HG02852 (cell line): Measurements from ENCODE around the gene DNASE1L3.

Experiments
- ATAC-seq: cut with Tn5 transposase; IDR thresholded peaks from one replicate; pipeline ENCODE4 v1.9.1; 2021; ENCODE audit warnings: mild to moderate bottlenecking, moderate library complexity; ENCODE audit not compliant: unreplicated experiment

DNASE1L3 gene

DNA sequence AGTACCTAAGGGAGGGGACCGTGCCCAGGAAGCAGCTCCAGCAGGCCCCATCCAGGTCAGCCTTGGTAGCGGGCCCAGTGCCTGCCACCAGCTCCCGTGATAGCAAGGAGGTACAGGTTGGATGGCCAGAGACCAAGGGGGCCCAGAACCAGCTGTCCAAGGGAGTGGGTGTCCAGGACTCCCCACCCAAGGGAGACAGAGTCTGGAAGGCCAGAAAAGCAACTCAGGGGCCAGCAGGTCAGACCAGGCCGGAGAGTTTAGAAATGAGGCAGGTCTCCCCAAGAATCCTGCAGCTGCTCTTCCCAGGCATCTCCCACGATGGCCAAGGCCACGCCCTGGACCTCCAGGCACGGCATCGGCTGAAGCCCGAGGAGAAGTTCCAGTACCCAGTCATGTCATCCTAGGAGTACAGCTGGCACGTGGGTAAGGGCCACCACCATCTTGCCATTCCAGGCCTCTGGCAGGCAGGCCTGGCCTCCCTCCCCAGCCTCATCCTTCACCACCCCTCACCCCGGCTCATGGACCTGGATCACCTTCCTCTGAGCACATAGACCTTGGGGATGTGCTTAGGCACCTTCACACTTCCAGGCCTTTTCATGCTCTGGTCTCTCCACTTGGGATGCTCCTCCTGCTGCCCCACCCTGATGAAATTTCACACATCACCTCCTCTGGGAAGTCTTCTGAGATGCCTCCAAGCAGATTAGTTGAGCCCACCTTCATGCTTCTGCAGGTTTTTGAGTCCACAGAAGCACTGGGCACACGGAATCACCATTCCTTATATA, 30.5 kb downstream of the DNASE1L3 start:
- no peak for ATAC-seq

DNA sequence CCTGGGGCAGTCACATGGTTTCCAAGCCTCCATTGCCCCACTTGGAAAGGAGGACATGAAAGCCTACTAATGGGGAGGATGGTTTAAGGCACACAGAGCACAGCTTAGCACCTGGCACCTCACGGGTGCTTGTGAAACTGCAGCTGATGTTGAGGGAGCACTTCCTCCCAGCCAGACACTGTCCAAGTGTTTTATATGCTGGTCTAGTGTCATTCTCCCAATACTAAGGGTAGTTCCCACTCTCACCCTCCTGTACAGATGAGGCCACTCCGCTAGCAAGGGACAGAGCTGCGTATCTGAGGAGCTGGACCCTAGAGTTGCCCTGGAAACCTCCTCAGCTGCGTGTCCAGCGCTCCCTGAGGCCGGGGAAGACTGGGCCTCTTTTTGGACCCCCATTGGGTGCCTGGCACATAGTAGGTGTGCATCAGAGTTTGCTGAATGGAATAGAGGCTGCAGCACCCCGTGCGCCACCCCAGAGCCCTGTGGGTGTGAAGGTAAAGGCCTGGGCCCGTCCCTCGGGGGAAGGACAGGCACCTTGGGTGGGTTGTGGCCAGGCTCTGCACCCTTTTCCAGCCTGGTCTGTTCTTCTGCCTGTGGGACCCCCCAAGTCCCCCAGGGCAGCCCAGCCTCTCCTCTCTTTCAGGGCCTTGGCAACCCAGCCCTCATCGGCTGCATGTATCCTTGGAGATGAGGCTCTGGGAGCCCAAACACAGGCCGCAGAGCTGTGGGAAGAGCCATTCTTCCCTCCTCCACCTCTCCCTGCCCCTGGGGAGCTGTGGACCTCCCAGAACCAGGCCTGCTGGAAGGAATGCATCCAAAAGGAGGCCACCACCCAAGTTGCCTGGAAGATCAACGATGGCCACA, 31.3 kb downstream of the DNASE1L3 start:
- no peak for ATAC-seq

DNA sequence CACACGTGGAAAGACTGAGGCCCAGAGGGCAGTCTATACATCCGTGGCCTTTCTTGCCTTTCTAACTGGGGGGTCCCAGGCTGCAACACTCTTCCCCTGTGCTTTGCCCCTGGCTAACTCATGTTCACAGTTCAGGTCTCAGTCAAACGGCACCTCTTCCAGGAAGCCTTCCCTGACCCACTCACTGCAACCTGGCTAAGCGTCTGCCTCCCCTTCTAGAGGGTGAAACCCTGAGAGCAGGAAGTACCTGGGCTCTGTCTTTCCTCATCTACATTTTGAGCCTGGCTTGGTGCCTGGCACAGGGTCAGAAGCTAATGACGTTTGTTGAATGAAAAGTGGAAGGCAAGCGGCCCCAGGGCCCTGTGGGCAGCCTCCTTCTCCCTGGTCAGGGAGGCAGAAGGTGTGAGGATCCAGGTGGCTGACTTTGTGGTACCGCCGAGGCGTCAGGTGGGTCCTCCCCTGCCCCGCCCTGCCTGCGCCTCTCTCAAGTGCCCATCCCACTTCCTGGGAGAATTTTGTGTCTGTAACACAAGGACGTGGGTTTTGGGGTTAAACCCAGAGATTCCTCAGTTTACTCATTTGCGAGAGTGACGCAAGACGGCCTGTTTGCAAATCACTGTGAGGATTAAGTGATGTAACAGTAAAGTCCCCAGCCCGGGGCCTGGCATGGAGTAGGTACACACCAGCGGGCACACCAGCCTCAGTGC, 32.1 kb downstream of the DNASE1L3 start:
- ATAC-seq, result no peak

- peak; percentile 81 for ATAC-seq
Measured at GRCh38 chr3:58177747-58178527, 32.8 kb downstream of the DNASE1L3 start.

DNA sequence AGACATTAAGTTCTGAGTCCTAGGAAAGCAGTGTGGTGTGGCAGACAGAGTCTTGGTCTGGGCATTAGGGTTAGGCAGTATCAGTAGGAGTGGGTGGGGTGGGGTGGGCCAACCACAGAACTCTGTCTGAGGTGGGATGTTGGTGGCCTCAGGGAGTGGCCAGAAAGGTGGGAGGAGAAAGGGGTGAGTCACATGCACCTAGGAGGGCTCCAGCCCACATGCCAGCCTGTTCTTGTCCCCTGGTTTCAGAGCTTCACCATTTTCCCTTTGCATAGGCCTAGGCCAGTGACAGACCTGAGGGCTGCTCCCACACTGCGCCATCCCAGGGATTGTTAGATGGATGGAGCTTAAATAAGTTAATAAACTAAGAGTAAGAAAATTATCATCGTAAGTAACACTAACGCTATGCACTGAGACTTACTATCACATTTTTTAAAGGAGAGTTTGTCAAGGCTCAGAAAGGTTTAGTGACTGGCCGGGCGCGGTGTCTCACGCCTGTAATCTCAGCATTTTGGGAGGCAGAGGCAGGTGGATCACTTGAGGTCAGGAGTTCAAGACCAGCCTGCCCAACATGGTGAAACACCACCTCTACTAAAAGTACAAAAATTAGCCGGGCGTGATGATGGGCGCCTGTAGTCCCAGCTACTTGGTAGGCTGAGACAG, 33.8 kb downstream of the DNASE1L3 start:
- no peak for ATAC-seq

DNA sequence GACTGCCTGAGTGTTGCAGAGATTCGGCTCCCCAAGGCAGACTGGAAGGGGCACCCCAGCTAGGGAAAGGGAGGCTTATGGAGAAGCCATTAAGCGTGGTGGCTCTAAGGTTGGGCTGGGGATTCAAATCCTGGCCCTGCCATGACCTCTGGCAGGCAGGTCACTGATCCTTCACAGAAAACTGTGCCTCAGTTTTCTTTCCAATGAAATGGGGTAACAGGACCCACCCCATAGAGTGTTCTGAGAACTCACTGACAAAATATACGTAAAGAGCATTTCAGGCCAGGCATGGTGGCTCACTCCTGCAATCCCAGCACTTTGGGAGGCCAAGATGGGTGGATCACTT, 34.6 kb downstream of the DNASE1L3 start:
- ATAC-seq, result no peak

GRCh38 chr3:58175437-58176184, 35.2 kb downstream of the DNASE1L3 start:
- no peak for ATAC-seq

- ATAC-seq, result no peak
Measured at GRCh38 chr3:58175187-58175436, 35.7 kb downstream of the DNASE1L3 start.

DNA sequence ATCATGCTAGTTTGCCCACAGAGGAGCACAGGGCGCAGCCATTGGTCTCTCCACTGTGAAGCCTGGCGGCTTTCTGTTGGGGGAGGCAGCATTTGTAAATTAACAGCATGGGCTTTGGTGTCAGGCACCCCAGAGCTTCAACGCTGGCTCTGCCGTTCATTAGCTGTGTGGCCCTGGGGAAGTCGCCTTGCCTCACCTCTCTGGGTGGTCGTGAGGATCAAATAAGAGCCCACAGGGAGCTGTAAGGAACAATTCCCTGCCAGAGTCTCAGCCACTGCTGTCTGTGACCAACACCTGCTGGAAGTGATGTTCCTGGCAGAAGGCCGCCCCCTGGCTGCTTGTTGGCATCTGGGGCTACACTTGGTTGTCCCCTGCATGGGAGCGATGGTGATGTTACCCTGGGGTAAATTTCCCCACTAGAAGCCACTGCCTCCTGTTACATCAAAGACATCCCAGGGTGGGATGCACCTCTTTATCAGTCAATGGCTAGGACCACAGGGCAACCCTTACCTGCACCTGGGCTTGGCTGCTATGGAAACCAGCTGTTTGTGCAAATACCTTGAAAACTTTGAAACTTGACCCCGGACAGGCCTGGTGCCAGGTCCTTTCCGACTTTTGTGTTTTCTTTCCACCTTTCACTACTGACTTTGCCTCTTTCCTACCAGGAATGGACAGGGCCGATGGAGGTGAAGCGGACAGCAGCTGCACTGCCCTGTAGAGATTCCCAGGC, 36.9 kb downstream of the DNASE1L3 start:
- no peak for ATAC-seq

- no peak for ATAC-seq
Measured at GRCh38 chr3:58173029-58173668, 37.6 kb downstream of the DNASE1L3 start.

DNA sequence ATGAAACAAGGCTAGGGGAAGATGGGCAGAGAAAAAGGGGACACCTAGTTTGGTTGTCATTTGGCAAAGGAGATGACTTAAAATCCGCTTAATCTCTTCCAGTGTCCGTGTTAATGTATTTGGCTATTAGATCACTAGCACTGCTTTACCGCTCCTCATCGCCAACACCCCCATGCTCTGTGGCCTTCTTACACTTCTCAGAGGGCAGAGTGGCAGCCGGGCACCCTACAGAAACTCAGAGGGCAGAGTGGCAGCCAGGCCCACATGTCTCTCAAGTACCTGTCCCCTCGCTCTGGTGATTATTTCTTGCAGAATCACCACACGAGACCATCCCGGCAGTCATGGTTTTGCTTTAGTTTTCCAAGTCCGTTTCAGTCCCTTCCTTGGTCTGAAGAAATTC, 39.6 kb downstream of the DNASE1L3 start:
- no peak for ATAC-seq

DNA sequence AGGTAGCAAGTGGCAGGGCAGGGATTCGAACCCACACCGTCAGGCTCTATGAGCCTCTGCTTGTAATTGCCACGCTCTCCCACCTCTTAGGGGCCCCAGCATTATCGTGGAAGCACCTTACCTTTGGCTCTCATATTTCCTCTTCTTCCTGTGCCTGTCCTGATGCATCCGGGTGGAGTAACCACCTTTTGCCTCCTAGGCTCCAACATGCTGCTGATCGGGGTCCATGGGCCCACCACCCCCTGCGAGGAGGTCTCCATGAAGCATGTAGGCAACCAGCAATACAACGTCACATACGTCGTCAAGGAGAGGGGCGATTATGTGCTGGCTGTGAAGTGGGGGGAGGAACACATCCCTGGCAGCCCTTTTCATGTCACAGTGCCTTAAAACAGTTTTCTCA, 40.4 kb downstream of the DNASE1L3 start:
- no peak for ATAC-seq

DNA sequence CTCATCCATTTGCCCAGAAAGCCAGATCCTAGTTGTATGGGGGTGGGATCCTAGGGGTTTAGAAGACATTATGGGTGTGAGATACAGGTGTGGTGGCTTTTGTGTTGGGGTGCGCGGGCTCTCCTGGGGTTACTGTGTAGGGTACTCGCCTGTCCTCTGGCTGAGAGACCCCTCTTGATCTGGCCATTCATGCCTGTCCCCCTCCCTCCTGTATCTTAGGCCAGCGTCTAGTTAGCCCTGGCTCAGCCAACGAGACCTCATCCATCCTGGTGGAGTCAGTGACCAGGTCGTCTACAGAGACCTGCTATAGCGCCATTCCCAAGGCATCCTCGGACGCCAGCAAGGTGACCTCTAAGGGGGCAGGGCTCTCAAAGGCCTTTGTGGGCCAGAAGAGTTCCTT, 41.4 kb downstream of the DNASE1L3 start:
- no peak for ATAC-seq

DNA sequence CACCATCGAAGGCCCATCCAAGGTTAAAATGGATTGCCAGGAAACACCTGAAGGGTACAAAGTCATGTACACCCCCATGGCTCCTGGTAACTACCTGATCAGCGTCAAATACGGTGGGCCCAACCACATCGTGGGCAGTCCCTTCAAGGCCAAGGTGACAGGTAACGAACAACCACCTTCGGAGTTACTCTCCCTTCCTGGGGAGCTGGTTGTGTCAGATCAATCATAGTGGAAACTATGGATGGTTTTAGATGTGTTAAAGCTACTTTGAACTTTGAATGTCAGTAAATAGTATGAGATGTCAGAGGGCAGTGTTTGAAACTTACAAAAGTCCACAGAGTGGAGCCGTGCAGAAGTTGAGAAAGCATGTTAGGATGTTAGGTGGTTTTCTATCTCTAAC, 42.3 kb downstream of the DNASE1L3 start:
- no peak for ATAC-seq

- peak; percentile 64 for ATAC-seq
Measured at GRCh38 chr3:58167431-58168351, 43.1 kb downstream of the DNASE1L3 start.

DNA sequence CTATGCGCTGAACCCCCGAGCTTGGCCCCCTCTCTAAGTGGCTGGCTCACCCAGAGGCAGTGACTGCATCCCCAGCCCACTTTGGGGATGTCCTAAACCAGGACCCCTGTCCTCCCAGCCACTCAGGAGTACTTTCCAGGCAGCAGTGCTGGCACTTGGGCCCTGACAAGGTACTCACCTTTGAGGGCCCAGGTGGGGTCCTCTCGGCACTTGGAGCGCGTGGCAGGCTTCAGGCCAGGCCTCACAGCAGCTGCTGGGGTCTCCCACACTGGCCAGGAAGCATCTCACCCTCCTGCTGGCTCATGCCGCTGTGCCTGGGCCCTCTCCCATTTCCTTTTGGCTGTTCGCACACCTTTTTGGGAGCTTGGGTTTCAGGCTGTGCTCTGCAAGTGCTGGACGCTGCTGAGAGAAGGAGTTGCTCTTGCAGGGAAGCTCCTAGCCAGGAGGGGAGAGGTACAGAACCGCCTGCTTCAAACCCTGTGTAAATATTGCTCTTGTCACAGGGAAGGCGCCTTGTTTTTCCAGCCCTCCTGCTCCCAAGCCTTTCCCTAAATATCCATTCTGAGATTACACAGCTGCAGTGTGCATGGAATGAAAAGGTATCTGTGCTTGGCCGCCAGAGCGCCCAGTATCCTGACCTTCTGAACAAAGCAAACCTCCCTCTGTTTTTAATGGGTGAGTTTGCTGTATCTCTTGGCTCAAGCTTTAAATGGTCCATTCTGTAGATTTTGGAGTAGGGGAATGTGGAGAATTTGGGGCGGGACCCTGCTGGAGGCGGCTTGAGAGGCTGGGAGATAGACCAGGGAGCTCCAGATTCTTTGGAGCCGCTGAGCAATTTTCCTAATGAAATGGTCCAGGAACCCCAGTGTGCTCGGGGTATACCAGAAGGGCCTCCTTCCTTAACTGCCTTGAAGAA, 45.6 kb downstream of the DNASE1L3 start:
- no peak for ATAC-seq
